GM19328 (cell line): ENCODE measurements around the gene FAM98B.

Source experiments
- ATAC-seq: cut with Tn5 transposase; IDR thresholded peaks from one replicate; pipeline ENCODE4 v1.9.1; 2021; ENCODE audit warnings: mild to moderate bottlenecking, moderate library complexity; ENCODE audit not compliant: unreplicated experiment

Gene FAM98B

DNA sequence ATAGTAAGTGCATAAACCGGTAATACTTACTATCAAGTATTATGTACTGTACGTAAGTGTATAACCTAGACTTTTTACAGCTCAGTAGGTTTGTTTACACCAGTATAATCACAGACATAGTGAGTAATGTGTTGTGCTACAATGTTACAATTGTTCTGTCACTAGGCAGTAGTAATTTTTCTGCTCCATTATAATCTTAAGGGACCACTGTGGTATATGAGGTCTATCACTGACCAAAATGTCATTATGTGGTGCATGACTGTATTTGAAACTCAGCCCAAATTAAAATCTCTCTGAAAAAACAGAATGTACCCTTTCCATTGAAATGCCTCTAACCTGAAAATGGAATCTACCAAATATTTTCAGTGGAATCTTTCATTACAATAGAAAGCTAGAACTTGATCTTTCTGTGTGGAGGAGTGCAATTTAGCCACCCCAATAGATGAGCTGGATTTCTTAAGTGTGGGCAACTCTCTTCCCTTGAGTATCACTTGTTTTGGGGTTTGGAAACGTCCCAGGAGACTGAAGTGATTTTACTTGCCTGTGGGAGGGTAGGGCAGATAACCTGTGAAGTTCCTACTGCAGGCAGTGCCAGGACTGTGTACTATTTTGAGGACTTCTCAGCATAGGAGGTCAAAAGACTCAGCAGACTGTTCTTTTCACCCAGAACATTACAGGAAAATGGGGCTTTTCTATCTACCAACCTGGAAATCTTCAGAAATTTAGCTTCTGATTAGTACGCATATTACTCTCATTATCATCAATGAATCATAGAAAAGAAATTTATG, 50.9 kb downstream of the FAM98B start:
- ATAC-seq = no peak

DNA sequence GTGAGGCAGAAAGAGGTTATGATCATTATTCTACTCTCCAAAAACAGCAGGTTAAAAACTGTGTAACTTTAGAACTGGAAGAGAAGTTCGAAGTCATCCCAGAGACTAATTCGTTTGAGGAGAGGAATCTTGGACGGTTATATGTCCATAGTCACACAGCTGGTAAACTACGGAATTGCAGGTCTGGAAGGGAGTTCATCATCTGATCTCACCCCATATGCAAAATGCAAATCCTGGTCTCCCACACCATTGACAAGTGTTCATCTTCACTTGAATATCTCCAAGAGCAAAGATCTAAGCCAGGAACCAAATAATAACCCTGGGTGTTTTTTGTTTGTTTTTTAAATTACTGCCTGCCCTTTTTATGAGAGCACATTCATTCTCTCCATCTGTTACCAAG, 53.1 kb downstream of the FAM98B start:
- no peak for ATAC-seq

- no peak for ATAC-seq
Measured at GRCh38 chr15:38507570-38507969, 53.6 kb downstream of the FAM98B start.

DNA sequence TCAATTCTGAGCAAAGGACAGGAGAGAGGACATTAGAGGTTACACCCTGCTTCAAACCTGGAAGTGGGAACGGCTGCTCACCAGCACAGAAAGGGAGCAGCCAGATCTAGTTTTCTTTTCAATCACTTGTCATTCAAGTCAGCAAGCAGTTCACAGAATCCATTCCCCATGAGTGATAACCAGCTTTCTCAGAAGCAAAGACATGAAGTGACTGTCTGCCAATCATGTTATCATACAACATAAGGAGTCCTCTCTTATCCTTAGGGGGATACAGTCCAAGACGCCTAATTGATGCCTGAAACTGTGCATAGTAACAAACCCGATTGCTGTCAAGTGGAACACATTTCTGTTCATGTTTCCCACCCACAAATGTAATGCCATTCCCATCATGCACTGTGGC, 54.7 kb downstream of the FAM98B start:
- no peak for ATAC-seq

GRCh38 chr15:38509152-38509551, 55.2 kb downstream of the FAM98B start:
- no peak for ATAC-seq

DNA sequence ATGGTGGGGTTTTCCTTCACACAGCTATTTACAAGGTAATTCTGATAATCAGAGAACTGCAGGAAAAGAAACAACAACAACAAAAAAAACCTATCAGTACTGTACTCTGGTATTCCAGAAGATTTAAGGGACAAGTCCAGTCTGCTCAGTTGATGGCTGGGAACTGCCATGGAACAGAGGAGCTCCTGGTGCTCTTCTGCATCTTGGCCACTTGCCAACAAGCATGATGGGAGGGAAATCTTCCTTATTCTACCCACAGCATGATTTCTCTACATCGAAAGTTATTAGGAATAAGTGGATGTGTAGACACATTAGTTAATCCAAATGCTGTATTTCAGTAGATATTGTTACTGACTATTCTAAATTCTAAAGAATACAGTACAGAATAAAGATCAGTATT, 59.0 kb downstream of the FAM98B start:
- ATAC-seq = no peak

GRCh38 chr15:38514601-38515000, 60.7 kb downstream of the FAM98B start:
- no peak for ATAC-seq

- ATAC-seq = no peak
Measured at GRCh38 chr15:38516626-38517025, 62.7 kb downstream of the FAM98B start.

DNA sequence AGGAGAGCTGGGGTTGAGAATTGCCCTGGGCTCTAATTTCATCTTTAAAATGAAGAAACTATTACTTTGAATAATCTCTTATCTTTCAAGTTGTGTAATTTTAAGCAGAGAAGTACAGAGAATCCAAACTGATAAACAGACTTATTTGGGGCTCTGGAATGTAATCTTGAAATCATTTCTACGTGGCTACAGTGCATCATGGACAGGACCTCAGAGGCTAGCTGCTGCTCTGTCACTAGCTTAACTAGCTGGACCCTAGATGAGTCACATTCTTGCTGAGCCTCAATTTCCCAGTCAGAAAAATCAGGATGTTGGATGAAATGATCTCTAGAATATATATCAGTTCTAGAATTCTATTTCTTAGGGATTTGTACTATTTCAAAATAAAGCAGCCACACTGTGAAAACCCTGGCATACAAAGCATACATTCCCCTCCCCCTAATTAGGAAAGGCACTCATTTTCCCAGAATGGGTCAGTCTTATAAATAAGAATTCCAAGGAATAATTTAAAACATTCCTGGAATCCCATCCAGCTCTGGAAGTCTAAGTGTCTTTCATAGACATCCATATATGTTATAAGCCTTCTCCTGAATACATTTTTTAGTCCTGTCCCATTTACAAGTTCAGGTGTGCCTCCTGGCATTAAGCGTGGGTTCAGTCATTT, 63.5 kb downstream of the FAM98B start:
- ATAC-seq = no peak

- no peak for ATAC-seq
Measured at GRCh38 chr15:38518084-38518483, 64.2 kb downstream of the FAM98B start.

- no peak for ATAC-seq
Measured at GRCh38 chr15:38520035-38520434, 66.1 kb downstream of the FAM98B start.

DNA sequence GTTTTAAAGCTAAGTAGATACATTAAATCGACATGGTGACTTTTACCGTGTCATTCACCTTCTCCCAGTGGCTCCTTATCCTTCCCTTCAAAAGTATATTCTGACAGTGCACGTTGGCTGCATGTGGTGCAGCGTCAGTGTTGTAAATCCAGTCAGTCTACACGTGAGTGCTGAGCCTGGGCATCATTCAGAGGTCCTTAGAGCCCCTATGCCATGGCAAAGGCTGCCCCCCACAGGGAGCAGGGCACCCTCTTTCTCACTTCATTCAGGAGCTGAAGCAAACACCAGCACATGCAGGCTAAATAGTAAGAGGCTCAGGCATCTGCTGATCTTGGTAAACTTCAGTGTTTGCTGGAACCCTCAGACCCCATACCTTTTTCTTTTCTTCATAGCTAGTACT, 67.4 kb downstream of the FAM98B start:
- no peak for ATAC-seq

- ATAC-seq = no peak
Measured at GRCh38 chr15:38522922-38523321, 69.0 kb downstream of the FAM98B start.

DNA sequence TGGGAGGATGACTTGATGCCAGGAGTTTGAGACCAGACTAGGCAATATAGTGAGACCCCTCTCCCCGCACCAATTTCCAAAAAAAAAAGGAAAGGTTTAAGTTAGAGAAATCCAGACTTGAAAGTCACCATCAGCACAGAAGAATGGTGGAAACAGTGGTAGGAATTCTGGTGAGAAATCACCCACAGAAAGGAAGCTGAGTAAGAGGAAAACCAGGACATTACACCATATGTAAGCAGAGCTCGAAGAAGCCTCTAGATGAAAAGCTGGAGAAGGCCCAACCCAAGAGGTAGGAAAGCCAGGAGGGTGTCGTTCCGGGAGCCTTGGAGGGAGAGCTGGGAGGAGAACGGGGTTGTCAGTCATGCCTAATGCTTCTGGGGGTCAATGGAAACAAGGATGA, 70.2 kb downstream of the FAM98B start:
- ATAC-seq = no peak

GRCh38 chr15:38525489-38525888, 71.6 kb downstream of the FAM98B start:
- ATAC-seq = no peak

DNA sequence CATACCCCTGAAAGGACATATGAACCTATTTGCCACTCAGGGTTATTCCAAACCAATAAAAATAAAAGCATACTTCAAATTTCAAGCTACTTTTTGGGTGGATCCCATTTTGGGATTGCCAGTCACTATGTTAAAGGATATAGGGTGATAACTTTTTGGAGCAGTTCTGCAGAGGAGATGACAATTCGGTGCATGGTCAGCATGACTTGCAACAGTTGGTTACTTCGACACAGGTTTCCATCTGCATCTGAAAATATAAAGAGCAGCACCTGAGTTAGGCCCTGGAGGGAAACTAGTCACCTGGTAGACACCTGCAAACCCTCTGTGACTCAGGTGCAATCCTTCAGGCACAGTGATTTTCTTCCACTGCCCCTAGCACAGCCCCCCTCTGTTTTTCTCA, 72.2 kb downstream of the FAM98B start:
- ATAC-seq = no peak

GRCh38 chr15:38528294-38528693, 74.4 kb downstream of the FAM98B start:
- ATAC-seq = no peak

GRCh38 chr15:38530113-38530512, 76.2 kb downstream of the FAM98B start:
- ATAC-seq = no peak

DNA sequence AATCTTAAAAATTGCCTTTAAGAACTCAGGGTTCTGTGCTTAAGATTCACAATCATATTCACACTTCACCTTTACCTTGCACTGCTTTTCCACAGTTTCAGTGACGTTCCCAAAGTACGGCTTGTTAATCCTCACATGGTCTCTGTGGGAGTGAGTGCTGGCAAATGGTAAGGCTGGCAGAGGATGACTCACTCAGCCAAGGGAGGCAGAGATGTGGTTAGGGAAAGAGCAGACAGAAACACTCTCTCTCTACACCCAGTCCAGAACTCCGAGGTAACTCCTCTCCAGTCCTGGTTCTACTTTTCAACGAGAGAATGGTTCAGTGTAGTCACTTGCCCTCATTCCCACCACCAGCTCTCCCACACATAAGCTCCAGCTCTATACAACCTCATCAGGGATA, 77.6 kb downstream of the FAM98B start:
- ATAC-seq = no peak

GRCh38 chr15:38532728-38533127, 78.8 kb downstream of the FAM98B start:
- no peak for ATAC-seq

DNA sequence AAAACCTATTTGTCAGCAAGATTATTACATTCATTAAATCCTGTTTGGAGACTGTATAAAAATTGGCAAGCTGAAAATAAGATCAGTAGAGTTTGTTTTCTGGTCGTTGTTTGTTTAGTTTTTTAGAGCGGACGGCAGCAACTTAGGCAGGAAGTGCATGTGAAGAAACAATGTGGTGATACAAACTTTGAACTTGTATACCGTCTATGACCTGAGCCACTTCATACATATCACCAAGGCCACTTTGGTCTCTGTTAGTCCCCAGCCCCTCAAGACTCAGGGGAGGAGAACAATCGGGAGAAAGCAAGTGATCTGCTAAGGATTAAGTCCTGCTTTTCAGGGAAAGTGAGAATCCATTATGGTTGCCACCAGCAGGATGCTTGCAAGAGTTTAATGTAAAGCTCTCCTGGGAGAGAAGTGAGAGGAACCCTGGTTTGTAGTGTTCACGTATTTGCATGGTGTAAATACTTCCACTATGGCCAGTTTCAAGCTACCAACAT, 79.5 kb downstream of the FAM98B start:
- ATAC-seq = no peak

DNA sequence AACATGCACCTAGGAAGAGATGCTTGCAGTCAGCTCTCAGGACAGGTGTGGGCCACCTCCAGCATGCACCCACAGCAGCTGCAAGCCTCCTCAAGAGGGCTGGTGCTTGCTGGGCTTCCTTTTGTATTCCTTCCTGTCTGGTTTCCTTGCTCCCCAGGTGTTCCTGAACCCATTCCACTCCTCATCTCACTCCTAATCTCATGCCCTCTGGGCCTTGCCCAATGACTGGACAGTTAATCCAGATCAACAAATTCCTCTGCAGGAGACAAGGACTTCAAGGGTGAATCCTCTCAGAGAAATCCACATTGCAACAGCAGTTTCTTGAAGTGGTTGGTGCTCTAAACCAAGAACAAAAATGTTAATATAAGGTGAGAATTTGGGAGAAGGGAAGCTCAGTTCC, 80.0 kb downstream of the FAM98B start:
- no peak for ATAC-seq
